Measurements from ENCODE around the gene TBC1D9B. TPM values are rescaled to one million over a fixed set of nuclear protein-coding genes. Genes with fewer than 3 reads are reported as not detected.

TBC1D9B gene
- polyA plus RNA-seq, 2 donors, result 44.8 to 69.5 TPM

GRCh38 chr5:179866241-179867078, 41.2 kb downstream of the TBC1D9B start:
- H3K4me3 ChIP-seq (ENCODE audit: low read depth in 1 of 2, low read length in 2 of 2), result no peak overlapping the region
- peaks cover 0 to 4% of the 10 kb centered on the region in 2 donors for H3K9me3 ChIP-seq (ENCODE audit: control insufficient read depth in 2 of 2, insufficient read depth in 1 of 2, low read depth in 1 of 2, low read length in 1 of 2)
- H3K27ac ChIP-seq (ENCODE audit: low read depth in 2 of 2, low read length in 1 of 2), result peak overlapping the region; percentile 14 to 17
- H3K27me3 ChIP-seq (ENCODE audit: control insufficient read depth in 1 of 2, insufficient read depth in 2 of 2, low read length in 2 of 2), result no peaks in the 10 kb centered on the region
- H3K36me3 ChIP-seq (ENCODE audit: control insufficient read depth in 2 of 2, insufficient read depth in 2 of 2, low read length in 1 of 2), result peaks cover 18 to 60% of the 10 kb centered on the region in 2 donors
- H3K4me1 ChIP-seq (ENCODE audit: control insufficient read depth in 2 of 2, insufficient read depth in 2 of 2, low read length in 1 of 2), result peaks cover 0 to 8% of the 10 kb centered on the region in 2 donors
- 74 to 79% methylated on average over 21 of the region's 21 CpGs for WGBS, 2 donors

GRCh38 chr5:179865491-179866240, 42.0 kb downstream of the TBC1D9B start:
- Histone ChIP-seq H3K36me3 (ENCODE audit: control insufficient read depth in 2 of 2, insufficient read depth in 2 of 2, low read length in 1 of 2) (peaks cover 16 to 56% of the 10 kb centered on the region in 2 donors), H3K27ac (ENCODE audit: low read depth in 2 of 2, low read length in 1 of 2) (peak overlapping the region in 1 of 2 donors; percentile 17), H3K27me3 (ENCODE audit: control insufficient read depth in 1 of 2, insufficient read depth in 2 of 2, low read length in 2 of 2) (no peaks in the 10 kb centered on the region), H3K4me1 (ENCODE audit: control insufficient read depth in 2 of 2, insufficient read depth in 2 of 2, low read length in 1 of 2) (peaks cover 0 to 8% of the 10 kb centered on the region in 2 donors), H3K4me3 (ENCODE audit: low read depth in 1 of 2, low read length in 2 of 2) (no peak overlapping the region), H3K9me3 (ENCODE audit: control insufficient read depth in 2 of 2, insufficient read depth in 1 of 2, low read depth in 1 of 2, low read length in 1 of 2) (peaks cover 0 to 4% of the 10 kb centered on the region in 2 donors)
- WGBS, 2 donors, result 80 to 84% methylated on average over 15 of the region's 15 CpGs

- no peaks in the 10 kb centered on the region for H3K27me3 ChIP-seq (ENCODE audit: control insufficient read depth in 1 of 2, insufficient read depth in 2 of 2, low read length in 2 of 2)
- peaks cover 0 to 8% of the 10 kb centered on the region in 2 donors for H3K4me1 ChIP-seq (ENCODE audit: control insufficient read depth in 2 of 2, insufficient read depth in 2 of 2, low read length in 1 of 2)
- no peak overlapping the region for H3K27ac ChIP-seq (ENCODE audit: low read depth in 2 of 2, low read length in 1 of 2)
- peaks cover 0 to 4% of the 10 kb centered on the region in 2 donors for H3K9me3 ChIP-seq (ENCODE audit: control insufficient read depth in 2 of 2, insufficient read depth in 1 of 2, low read depth in 1 of 2, low read length in 1 of 2)
- WGBS, 2 donors, result 93 to 96% methylated on average over 7 of the region's 7 CpGs
- H3K4me3 ChIP-seq (ENCODE audit: low read depth in 1 of 2, low read length in 2 of 2), result no peak overlapping the region
- H3K36me3 ChIP-seq (ENCODE audit: control insufficient read depth in 2 of 2, insufficient read depth in 2 of 2, low read length in 1 of 2), result peaks cover 10 to 46% of the 10 kb centered on the region in 2 donors
These were observed 43.0 kb downstream of the TBC1D9B start for GRCh38 chr5:179864686-179865085.

GRCh38 chr5:179863449-179864085, 44.1 kb downstream of the TBC1D9B start:
- peaks cover 0 to 8% of the 10 kb centered on the region in 2 donors for H3K4me1 ChIP-seq (ENCODE audit: control insufficient read depth in 2 of 2, insufficient read depth in 2 of 2, low read length in 1 of 2)
- no peak overlapping the region for H3K4me3 ChIP-seq (ENCODE audit: low read depth in 1 of 2, low read length in 2 of 2)
- WGBS, 2 donors, result 95 to 96% methylated on average over 31 of the region's 31 CpGs
- H3K27ac ChIP-seq (ENCODE audit: low read depth in 2 of 2, low read length in 1 of 2), result no peak overlapping the region
- peaks cover 10 to 41% of the 10 kb centered on the region in 2 donors for H3K36me3 ChIP-seq (ENCODE audit: control insufficient read depth in 2 of 2, insufficient read depth in 2 of 2, low read length in 1 of 2)
- H3K9me3 ChIP-seq (ENCODE audit: control insufficient read depth in 2 of 2, insufficient read depth in 1 of 2, low read depth in 1 of 2, low read length in 1 of 2), result peaks cover 0 to 4% of the 10 kb centered on the region in 2 donors
- H3K27me3 ChIP-seq (ENCODE audit: control insufficient read depth in 1 of 2, insufficient read depth in 2 of 2, low read length in 2 of 2), result no peaks in the 10 kb centered on the region

- Histone ChIP-seq H3K27ac (ENCODE audit: low read depth in 2 of 2, low read length in 1 of 2) (no peak overlapping the region), H3K27me3 (ENCODE audit: control insufficient read depth in 1 of 2, insufficient read depth in 2 of 2, low read length in 2 of 2) (no peaks in the 10 kb centered on the region), H3K36me3 (ENCODE audit: control insufficient read depth in 2 of 2, insufficient read depth in 2 of 2, low read length in 1 of 2) (peaks cover 8 to 38% of the 10 kb centered on the region in 2 donors), H3K9me3 (ENCODE audit: control insufficient read depth in 2 of 2, insufficient read depth in 1 of 2, low read depth in 1 of 2, low read length in 1 of 2) (peaks cover 0 to 2% of the 10 kb centered on the region in 2 donors), H3K4me1 (ENCODE audit: control insufficient read depth in 2 of 2, insufficient read depth in 2 of 2, low read length in 1 of 2) (peaks cover 0 to 8% of the 10 kb centered on the region in 2 donors), H3K4me3 (ENCODE audit: low read depth in 1 of 2, low read length in 2 of 2) (no peak overlapping the region)
- 95 to 98% methylated on average over 9 of the region's 9 CpGs for WGBS, 2 donors
These were observed 44.8 kb downstream of the TBC1D9B start for GRCh38 chr5:179862891-179863290.

- H3K9me3 ChIP-seq (ENCODE audit: control insufficient read depth in 2 of 2, insufficient read depth in 1 of 2, low read depth in 1 of 2, low read length in 1 of 2), result peaks cover 0 to 2% of the 10 kb centered on the region in 2 donors
- H3K27me3 ChIP-seq (ENCODE audit: control insufficient read depth in 1 of 2, insufficient read depth in 2 of 2, low read length in 2 of 2), result no peaks in the 10 kb centered on the region
- peaks cover 0 to 8% of the 10 kb centered on the region in 2 donors for H3K4me1 ChIP-seq (ENCODE audit: control insufficient read depth in 2 of 2, insufficient read depth in 2 of 2, low read length in 1 of 2)
- peaks cover 8 to 38% of the 10 kb centered on the region in 2 donors for H3K36me3 ChIP-seq (ENCODE audit: control insufficient read depth in 2 of 2, insufficient read depth in 2 of 2, low read length in 1 of 2)
- WGBS, 2 donors, result 95 to 98% methylated on average over 2 of the region's 2 CpGs
- no peak overlapping the region for H3K27ac ChIP-seq (ENCODE audit: low read depth in 2 of 2, low read length in 1 of 2)
- no peak overlapping the region for H3K4me3 ChIP-seq (ENCODE audit: low read depth in 1 of 2, low read length in 2 of 2)
These were observed 45.4 kb downstream of the TBC1D9B start for GRCh38 chr5:179862296-179862695.

- peaks cover 8 to 24% of the 10 kb centered on the region in 2 donors for H3K36me3 ChIP-seq (ENCODE audit: control insufficient read depth in 2 of 2, insufficient read depth in 2 of 2, low read length in 1 of 2)
- H3K4me3 ChIP-seq (ENCODE audit: low read depth in 1 of 2, low read length in 2 of 2), result no peak overlapping the region
- peaks cover 0 to 2% of the 10 kb centered on the region in 2 donors for H3K9me3 ChIP-seq (ENCODE audit: control insufficient read depth in 2 of 2, insufficient read depth in 1 of 2, low read depth in 1 of 2, low read length in 1 of 2)
- 79 to 82% methylated on average over 11 of the region's 11 CpGs for WGBS, 2 donors
- H3K27me3 ChIP-seq (ENCODE audit: control insufficient read depth in 1 of 2, insufficient read depth in 2 of 2, low read length in 2 of 2), result no peaks in the 10 kb centered on the region
- no peaks in the 10 kb centered on the region for H3K4me1 ChIP-seq (ENCODE audit: control insufficient read depth in 2 of 2, insufficient read depth in 2 of 2, low read length in 1 of 2)
- H3K27ac ChIP-seq (ENCODE audit: low read depth in 2 of 2, low read length in 1 of 2), result no peak overlapping the region
These were observed 47.4 kb downstream of the TBC1D9B start for GRCh38 chr5:179860301-179860700.

GRCh38 chr5:179858586-179859427, 48.9 kb downstream of the TBC1D9B start, which contains the start of gene MRNIP:
TSS of gene MRNIP (minus strand) at chr5:179858817. CDS start at chr5:179858796, 21 bp downstream.
- H3K9me3 ChIP-seq (ENCODE audit: control insufficient read depth in 2 of 2, insufficient read depth in 1 of 2, low read depth in 1 of 2, low read length in 1 of 2), result peaks cover 0 to 2% of the 10 kb centered on the region in 2 donors
- H3K4me1 ChIP-seq (ENCODE audit: control insufficient read depth in 2 of 2, insufficient read depth in 2 of 2, low read length in 1 of 2), result no peaks in the 10 kb centered on the region
- peaks cover 0 to 16% of the 10 kb centered on the region in 2 donors for H3K36me3 ChIP-seq (ENCODE audit: control insufficient read depth in 2 of 2, insufficient read depth in 2 of 2, low read length in 1 of 2)
- WGBS, 2 donors, result 0 to 1% methylated on average over 90 of the region's 90 CpGs
- peak within 1 kb of the TSS; percentile 88 to 90 for H3K27ac ChIP-seq (ENCODE audit: low read depth in 2 of 2, low read length in 1 of 2)
- no peaks in the 10 kb centered on the region for H3K27me3 ChIP-seq (ENCODE audit: control insufficient read depth in 1 of 2, insufficient read depth in 2 of 2, low read length in 2 of 2)
- peak within 1 kb of the TSS; percentile 81 to 91 for H3K4me3 ChIP-seq (ENCODE audit: low read depth in 1 of 2, low read length in 2 of 2)
